Measurements from ENCODE around the gene PLA2G5.

The PLA2G5 gene

DNA sequence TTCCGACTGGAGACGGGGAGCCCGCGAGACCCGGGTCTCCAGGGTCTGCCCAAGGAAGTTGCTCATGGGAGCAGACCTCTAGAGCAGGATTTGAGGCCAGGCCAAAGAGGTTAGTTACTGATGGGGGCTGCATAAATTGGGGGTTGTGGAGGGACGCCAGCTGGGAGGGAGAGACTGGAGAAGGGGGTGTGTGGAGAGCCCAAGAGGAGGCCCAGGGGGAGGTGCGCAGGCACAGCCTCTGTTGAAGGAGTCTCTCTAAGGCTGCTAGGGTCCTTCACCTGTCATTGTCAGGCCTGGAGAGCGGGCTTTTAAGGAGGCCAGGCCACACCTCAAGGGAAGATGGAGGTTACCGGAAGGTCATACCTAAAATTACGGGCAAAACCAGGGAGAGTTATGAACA, 363 bp downstream of the PLA2G5 start:
- DNase-seq: no peak

DNA sequence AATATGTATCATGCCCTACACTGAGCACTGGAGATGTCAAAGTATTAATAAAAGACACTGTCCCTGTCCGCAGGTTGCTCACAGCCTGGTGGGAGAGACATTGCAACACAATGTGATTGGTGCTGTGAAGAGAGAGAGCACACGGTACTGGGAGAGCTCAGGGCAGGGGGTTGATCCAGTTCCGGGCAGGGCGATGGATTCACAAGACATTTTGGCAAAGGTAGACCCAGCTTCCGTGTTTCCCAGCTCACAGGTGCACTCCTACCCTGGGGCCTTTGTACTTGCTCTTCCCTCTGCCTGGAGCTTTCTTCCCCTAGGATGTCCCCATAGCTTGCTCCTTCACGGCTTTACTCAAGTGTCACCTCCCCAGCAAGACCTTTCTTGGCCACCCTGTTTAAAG, 1.4 kb downstream of the PLA2G5 start:
- no peak for DNase-seq

DNA sequence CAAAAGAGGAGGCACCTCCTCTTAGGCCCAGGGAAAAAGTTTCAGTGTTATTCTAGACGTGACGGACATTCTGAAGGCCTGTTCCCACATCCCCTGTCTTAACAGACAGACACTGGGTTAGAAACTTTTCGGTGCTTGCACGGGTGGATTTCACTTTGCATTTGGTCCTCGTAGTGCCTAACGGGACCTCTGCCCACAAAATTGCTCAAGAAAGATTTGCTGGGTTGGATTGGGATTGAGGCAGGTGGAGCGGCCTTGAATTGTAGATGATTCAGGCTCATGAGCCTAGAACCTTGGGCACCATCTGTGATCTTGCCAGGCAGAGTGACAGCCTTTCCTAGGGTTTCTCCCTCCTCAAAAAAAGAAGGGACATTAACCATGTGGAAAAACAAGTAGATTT, 2.8 kb downstream of the PLA2G5 start:
- DNase-seq: no peak

DNA sequence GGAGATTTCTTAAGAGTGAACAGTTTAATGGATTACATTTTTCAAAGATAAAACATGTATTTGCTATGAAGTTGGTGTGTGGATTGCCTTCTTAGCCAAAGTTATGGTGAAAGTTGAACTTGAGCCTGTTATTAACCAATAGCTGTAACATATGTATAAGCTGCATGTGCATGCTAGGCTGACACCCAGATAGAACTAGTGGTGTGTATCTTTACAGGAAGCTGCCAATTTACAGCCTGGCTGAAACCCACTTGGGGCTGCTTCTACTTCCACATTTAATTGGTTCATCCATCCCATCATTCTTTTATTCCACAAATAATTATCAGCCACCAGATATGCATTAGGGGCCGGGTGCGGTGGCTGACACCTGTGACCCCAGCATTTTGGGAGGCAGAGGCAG, 3.3 kb downstream of the PLA2G5 start:
- DNase-seq: no peak

DNA sequence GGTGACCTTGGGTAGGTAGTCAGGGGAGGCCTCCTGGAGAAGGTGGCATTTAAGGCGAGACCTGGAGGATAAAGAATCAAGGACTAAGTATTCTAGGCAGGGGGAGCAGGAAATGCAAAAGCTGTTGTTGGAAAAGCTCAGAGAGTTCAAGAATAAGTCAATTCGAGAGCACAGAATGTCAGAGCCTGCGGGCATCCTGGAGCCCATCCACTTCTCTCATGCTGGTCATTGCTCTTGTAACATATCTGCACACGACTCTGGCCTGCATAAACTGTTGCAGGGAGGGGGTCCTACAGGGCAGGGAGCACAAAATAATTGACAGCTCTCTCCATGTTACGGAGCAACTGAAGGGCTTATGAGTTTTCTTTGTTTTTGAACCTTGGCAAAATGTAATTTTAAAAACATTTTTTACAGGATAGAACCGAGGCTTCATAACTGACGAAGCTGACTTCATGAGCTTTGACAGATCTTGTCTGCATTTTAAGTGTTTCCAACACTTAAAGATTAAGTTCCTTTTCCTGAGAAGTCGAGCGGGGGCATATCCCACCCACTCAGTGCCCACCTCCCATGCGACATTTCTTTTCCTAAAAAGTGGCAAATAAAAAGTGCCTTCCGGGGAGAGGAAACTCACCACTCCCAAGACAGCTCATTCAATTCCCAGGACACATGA, 4.2 kb downstream of the PLA2G5 start:
- no peak for DNase-seq

DNA sequence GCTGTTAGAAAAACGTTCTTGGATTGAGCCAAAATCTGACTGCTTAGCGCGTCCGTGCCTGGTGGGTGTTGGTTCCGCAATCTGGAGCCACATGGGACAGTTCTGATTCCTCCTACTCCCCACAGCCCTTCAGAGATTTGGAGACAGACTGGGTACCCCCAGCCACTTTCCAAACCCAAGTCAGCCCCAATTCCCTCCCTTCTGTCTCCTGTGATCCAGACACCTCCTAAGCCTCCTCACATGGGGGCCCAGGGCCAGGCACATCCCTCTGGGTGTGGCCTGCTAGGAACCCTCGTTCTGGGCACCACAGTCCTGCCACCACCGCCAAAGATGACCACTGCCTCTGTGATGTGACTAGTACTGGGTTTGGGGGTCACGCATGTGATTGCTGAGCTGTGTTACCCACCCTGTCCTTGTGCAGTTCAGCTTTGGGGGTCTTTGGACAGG, 4.8 kb downstream of the PLA2G5 start:
- DNase-seq: no peak

DNA sequence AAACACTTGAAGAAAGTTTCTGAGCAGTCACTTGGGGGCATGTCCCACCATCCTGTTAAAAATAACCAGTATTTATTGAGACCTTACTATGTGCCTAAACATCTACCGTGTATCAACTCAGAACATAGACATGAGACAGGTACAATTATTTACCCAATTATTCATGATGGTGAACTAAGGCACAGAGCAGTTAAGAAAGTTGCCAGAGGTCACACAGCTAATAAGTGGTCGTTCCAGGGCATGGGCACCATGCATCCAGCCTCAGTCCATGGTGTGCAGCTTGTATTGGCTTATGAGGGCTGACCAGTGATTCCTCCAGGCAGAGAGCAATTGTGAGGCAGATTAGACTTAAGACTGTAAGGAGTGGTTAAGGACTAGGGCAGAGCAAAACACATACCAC, 5.4 kb downstream of the PLA2G5 start:
- DNase-seq: no peak

DNA sequence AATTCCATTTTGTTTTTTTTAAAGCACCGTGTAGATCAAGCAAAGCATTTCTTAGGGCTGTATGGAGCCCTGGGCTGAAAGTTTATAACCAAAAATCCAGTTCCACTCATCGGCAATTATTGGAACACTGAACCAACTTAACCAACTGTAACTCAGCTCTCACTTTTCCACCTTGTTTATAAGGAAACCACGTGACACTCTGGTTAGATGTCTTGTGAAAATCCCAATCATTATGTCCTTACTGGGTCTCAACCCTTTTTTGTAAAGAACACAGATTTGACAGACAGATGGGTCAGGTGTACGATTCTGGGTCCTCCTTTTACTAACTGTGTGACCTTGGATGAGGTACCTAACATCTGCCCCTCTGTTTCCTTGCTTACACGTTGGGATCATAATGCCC, 6.2 kb downstream of the PLA2G5 start:
- no peak for DNase-seq

DNA sequence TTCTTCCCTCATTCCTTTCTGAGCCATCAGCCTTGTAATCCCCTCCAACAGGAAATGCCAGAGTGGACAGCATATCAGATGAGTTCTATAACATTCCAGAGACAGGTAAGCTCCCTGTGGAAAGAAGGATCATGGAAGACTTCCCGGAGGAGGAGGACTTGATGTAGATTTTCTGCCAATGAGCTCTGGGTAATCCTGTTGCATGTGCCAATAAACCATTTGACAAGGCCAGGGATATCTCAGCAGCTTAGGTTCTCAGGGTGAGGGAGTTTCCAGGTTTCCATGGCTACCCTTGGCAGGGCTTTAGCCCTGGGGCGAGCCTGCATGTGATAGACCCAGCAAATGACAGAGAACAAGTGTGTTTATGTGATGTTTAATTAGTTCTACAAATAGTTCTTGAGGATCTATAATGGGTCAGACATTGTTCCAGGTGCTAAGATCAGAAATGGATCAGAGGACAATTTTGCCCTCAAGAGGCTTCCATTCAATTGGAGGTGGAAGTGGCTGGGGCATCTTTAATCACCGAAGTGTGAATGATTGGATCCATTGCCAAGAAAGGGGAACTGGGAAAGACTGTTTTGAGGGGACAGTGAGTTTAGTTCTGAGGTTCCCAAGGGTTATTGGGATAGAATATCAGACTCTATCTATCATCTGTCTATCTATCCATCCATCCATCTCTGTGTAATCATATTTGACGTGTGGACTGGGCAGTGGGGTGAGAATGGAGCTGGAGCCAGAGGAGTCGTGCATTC, 6.9 kb downstream of the PLA2G5 start:
- no peak for DNase-seq

DNA sequence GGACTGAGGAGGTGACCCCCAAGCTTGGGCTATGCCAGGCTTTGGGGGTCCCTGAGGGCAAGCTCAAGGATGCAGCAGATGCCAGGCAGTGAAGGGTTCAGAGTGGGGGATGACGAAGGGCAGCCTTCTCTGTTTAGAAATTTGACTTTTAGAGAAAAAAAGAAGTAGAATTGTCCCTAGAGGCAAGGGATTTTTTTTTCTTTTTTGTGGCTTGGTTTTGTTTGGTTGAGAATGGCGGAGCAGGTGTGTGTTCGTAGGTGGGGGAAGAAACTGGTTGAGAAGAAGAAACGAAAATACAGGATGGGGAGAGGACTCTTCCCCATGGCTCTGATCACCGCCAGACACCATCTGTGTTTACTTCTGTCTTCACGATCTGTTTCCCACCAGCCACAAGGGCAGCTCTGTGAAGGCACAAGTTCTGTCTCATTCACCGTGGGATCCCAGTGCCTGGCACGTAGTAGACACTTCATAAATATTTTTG, 8.2 kb downstream of the PLA2G5 start:
- DNase-seq: no peak

DNA sequence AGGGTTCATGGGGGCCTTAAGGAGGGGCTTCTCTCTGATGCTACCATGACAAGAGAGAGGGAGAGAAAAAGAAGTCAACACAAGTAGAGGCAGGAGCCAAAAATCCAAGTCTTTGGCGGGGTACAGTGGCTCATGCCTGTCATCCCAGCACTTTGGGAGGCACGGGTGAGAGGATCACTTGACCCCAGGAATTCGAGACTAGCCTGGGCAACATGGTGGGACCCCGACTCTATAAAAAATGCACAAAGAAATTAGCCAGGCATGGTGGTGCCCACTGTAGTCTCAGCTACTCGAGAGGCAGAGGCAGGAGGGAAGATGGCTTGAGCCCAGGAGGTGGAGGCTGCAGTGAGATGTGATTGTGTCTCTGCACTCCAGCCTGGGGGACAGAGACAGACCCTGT, 8.7 kb downstream of the PLA2G5 start:
- no peak for DNase-seq

DNA sequence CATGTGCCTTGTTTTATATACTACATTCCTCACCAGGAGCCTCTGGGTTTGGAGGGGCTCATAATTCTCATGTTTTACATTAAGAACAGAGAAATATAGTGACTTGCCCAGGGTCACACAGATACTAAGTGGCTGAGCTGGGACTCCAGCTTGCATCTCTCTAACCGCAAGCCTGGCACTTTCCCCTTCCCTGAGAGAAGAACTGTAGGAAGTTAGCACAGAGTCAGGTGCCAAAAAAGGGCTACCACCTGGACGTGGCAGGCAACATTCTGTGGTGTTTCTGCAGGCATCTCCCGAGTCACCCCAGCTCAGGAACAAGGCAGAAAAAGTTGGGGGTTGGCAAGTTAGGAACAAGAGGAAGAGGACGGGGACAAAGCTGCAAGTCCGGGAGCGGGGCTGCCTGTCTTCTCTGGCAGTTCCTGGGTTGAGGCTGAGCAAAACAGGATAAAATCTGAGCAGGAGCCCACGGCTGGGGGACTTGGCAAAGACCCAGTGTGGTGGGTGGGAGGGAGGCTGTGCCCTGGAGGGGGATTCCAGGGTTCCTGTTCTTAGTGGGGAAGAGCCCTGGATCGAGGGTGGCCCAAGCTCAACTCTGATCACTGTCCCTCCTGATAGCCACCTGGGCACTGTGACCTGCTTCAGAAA, 9.8 kb downstream of the PLA2G5 start:
- no peak for DNase-seq

DNA sequence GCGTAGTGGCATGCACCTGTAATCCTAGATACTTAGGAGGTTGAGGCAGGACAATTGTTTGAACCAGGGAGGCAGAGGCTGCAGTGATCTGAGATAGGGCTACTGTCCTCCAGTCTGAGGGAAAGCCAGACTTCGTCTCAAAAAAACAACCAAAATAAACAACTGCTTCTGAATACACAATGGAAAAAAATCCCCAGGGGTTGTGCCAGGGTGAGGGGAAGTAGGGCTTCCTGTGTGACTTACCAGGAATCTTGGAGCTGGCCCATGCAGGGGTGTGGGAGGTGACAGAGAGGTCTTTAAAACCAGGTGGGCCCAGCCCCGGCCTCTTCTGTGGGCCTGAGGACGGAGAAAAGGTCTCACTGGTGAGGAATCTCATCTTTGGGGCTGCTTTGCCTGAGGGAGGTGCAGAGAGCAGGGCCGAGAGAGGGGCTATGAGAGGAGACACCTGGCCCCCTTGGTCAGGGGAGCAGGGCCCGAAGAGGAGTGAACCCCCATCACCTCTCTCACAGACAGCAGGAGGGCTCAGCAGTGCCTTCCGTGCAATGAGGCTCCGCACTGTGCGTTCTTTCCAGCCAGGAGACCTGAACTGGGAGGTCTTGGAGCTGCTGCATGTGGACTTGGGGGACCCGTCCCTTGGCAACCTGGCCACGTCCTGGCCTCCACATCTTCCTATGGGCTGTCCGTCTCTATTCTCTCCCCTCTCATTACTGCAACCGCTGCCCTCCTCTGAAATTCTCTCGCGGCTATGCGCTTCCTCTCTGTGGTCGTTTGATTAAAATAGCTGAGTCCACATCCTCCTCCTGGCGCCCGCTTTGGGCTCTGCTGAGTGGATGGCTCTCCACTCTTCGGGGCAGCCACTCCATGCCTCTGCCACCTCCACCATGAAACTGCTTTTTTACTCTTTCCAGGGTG, 10.7 kb downstream of the PLA2G5 start:
- no peak for DNase-seq

DNA sequence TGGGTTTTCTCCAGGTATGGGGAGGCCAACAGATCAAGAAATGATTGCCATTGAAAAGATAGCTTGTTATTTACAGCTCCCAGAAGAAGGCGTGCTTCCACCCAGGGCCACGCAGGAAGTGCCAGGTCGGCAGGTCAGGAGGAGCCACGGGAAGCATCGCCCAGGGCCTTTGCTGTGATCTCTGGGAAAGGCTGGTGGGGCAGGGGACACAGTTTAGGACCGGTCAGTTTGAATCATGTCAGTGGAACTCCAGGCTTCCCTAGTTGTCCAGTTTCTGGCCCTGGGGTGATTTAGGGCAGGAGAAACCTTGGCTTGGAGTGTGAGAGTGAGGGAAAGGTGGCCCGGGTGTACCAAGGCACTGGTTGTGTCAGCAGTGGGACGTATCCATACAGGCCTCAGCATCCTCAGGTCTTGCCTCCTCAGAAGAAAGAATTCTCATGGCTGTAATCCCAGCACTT, 11.4 kb downstream of the PLA2G5 start:
- DNase-seq: no peak

DNA sequence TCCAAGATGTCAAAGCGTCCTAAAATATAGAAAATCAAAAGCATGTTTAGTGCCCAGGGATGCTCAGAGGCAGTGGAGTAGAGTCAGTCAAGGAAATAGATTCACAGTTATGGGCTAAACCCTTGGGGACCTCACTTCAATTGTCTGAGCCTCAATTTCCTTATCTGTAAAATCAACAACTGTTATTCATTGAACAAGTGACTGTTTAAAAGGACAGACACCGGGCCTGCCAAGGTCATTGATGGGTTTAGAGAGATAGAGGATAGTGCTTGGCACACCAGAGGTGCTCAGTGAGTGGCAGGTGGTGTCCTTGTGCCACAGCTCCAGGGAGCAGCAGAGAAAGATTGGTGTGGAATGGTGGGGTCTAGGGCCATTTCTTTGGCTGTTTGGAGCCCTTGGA, 12.8 kb downstream of the PLA2G5 start:
- DNase-seq: no peak

DNA sequence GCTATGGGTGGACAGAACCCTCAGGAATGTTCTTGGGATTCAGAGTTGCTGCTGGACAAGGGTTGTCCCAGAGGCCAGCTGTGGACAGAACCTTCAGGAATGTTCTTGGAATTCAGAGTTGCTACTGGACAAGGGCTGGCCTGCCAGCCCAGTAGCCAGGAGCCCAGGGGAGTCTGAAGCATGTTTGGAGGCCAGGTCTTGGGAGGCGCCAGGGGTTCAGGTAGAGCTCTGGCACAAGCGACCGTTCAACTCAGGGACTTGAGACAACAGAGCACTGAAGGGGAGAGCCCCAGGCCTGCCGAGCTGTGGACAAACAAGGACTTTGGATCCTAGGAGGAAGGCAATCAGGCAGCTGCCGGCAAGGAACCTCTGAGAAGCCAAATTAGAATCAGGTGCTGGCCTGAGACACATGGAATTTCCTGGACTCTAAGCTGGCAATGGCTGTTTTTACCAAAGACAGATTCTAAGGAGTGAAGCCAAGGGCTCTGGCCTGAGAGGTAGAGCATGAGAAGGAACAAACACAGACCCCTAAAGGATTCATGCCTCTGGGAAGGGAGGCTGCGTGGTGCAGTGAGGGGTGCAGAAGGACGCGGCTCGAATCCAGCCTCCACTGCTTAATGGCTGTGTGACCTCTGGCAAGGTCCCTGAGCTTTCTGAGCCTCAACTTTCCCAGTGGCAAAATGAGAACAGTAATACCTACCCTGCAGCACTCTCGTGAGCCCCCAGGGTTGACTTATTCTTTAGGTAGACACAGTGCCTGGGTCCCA, 13.4 kb downstream of the PLA2G5 start:
- DNase-seq: no peak

DNA sequence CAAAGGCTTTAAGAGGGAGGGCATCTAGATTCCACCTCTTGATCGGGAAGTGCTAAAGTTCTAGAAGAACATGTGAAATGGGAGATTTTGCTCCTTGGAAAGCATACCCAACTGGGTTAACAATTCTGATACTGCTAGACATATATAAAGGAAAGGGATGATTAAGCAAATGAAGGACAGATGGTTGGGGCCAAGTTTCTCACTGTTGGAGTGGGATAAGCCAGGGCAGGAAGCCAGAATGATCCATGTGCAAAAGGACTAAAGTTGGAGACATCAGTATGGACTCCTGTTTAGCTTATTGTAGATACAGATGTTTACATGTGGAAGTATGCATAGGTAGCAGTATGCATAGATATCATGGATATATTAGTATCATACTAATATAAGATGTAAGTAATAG, 16.8 kb downstream of the PLA2G5 start:
- DNase-seq: no peak

DNA sequence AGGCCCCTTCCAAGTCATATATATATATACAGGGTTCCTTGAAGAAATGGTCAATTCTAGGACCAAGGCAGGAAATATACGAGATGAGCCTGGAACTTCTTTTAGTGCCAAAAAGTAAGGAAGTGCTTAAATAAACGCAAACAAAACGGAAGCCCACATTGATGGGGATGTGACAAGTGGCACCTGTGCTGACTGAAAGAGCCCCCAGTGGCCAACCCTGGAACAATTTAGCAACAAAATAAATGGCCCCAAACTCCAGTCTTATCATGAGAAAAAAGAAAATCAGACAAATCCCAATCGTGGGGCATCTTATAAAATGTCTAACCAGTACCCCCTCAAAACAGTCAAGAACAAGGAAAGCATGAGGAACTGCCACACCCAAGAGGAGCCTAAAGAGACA, 17.7 kb downstream of the PLA2G5 start:
- no peak for DNase-seq

DNA sequence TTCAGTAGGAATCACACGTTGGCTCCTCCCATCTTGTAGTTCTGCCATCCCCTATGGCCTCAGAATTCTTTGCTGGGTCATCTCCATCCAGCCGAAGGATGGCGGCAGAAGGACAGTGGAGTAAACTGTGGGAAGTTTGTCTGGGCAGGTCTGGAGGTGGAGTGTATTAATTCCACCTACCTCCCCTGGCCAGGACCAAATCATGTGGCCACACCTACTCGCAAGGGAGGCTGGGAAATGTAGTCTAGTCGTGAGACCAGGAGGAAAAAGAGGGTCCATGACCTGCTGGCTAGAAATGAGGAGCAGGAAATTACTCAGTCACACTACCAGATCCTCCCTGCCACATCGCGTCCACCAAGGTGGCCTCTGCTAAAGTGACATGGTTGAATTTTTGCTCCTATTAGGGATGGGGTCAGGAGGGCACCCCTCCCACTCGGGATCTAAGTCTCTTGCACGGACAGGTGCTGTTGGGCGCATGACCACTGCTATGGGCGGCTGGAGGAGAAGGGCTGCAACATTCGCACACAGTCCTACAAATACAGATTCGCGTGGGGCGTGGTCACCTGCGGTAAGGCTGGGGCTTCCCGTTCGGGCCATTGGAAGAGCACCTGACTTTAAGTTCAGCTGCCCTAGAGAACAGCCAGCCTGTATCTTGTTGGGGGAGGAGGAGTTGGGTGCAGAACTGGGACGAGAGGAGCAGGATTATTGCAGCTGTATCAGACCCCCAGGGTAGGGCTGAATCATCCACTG, 19.5 kb downstream of the PLA2G5 start:
- no peak for DNase-seq

DNA sequence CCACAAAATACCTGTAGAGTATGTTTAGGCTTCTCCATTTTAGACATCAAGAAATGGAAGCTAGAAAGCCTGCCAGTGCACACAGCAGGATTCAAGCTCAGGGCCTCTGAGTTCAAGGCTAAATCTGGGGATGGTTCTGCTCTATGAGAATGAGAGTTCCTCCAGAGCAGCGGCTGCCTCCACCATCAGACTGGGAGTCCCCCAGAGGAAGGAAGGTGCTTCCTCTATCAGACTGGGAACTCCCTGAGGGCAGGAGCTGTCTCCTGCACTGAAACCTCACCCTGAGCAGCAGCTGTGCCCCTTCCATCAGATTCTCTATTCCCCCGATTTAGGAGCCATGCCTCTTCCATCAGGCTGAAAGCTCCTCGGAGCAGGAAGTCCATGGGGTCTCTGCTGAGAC, 20.1 kb downstream of the PLA2G5 start:
- DNase-seq: no peak

DNA sequence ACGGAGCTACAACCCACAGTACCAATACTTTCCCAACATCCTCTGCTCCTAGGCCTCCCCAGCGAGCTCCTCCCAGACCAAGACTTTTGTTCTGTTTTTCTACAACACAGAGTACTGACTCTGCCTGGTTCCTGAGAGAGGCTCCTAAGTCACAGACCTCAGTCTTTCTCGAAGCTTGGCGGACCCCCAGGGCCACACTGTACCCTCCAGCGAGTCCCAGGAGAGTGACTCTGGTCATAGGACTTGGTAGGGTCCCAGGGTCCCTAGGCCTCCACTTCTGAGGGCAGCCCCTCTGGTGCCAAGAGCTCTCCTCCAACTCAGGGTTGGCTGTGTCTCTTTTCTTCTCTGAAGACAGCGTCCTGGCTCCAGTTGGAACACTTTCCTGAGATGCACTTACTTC, 20.6 kb downstream of the PLA2G5 start:
- no peak for DNase-seq

All from central memory CD4-positive, alpha-beta T cell (primary cell).